ENCODE measurements around the gene APBA1.

GRCh38 chr9:69463497-69464068, 208.6 kb downstream of the APBA1 start:
- TF ChIP-seq CTCF (optimal IDR thresholded peaks at IDR 0.05 in 1 of 3, IDR thresholded peaks at IDR 0.05 in 1 of 3, conservative IDR thresholded peaks at IDR 0.05 in 1 of 3; ENCODE audit: extremely low read depth in 1 of 3, insufficient read depth in 2 of 3, low read length in 3 of 3) (no peak), EZH2 (IDR thresholded peaks at IDR 0.05; ENCODE audit: low read length) (no peak)

Measured in keratinocyte (primary cell).